ENCODE data around the gene PLTP.

The PLTP gene

GRCh38 chr20:45892049-45892825, 19.7 kb downstream of the PLTP start:
- Histone ChIP-seq H3K9me3 (ENCODE audit: control insufficient read depth, insufficient read depth, low read depth, low read length) (no peaks in the 10 kb centered on the region), H3K4me1 (ENCODE audit: control insufficient read depth, insufficient read depth, low read length) (peaks cover 3% of the 10 kb centered on the region; the same call in 1 of the 2 replicates), H3K27ac (ENCODE audit: extremely low read depth, low read depth, low read length) (no peak overlapping the region), H3K36me3 (ENCODE audit: control insufficient read depth in 2 of 2, insufficient read depth in 1 of 2, low read length in 2 of 2) (peaks cover 0 to 40% of the 10 kb centered on the region in 2 experiments; a peak in 2 of 3 replicates), H3K4me3 (ENCODE audit: low read depth, low read length) (peak overlapping the region; percentile 90)
- ChIA-PET CTCF (interaction anchor here (0.5 to 1.6 kb wide), 4 partner anchors 16 to 41 kb away, joined by 3 to 4 read pairs (median 4); no protein-coding TSS in a partner anchor), POLR2A (interaction anchor here (0.7 kb wide), 1 partner anchor 13 kb away, joined by 3 read pairs; no protein-coding TSS in a partner anchor)
- TF ChIP-seq ZNF335 (tag by site-specific recombination; conservative IDR thresholded peaks at IDR 0.05) (no peak), MEIS1 (CRISPR knock-in tag; IDR thresholded peaks at IDR 0.05; ENCODE audit: borderline replicate concordance) (no peak), ZNF394 (tag by site-specific recombination; IDR thresholded peaks at IDR 0.05; ENCODE audit: borderline replicate concordance) (no peak), GLI4 (tag by site-specific recombination; IDR thresholded peaks at IDR 0.05) (no peak), PRDM10 (tag by site-specific recombination; IDR thresholded peaks at IDR 0.05) (0 out of 2 replicates have a peak, but pooled peaks have one; percentile 55)

DNA sequence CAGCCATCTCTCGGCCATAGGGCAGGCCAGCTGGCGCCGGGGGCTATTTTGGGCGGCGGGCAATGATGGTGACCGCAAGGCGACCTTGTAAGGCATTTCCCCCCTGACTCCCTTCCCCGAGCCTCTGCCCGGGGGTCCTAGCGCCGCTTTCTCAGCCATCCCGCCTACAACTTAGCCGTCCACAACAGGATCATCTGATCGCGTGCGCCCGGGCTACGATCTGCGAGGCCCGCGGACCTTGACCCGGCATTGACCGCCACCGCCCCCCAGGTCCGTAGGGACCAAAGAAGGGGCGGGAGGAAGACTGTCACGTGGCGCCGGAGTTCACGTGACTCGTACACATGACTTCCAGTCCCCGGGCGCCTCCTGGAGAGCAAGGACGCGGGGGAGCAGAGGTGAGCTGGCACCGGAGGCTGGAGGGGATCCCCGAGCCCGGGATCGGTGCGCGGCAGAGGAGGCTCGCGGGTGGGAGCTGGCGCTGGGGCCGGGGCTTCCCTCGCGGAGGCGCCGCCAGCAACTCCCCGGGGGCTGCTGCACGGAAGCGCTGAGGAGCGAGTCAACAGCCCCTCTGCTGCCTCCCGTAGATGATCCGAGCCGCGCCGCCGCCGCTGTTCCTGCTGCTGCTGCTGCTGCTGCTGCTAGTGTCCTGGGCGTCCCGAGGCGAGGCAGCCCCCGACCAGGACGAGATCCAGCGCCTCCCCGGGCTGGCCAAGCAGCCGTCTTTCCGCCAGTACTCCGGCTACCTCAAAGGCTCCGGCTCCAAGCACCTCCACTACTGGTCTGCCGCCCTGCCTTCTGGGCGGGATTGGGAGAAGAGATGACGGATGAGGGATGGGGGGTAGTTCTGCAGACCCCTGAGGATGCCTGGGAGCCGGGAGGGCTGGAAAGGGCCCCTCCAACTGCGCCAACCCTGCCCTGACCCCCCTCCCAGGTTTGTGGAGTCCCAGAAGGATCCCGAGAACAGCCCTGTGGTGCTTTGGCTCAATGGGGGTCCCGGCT, 20.7 kb downstream of the PLTP start, which contains the start of the genes CTSA and NEURL2:
CTSA (plus strand) TSS at position 351 of the 999 bp plus-strand sequence; CDS start at position 585, 234 bp downstream.
NEURL2 (minus strand) TSS at position 224 of the 999 bp plus-strand sequence; CDS start at position 7, 217 bp downstream.
- ChIA-PET CTCF (interaction anchor here (0.5 to 1.6 kb wide), 6 partner anchors 9 to 92 kb away, joined by 3 to 7 read pairs (median 4); no protein-coding TSS in a partner anchor), POLR2A (interaction anchor here (0.8 to 2.0 kb wide), 5 partner anchors 10 to 43 kb away, joined by 3 to 16 read pairs (median 7); partner anchors contain the start of genes PCIF1 and ZSWIM1)
- Histone ChIP-seq H3K4me1 (ENCODE audit: control insufficient read depth, insufficient read depth, low read length) (peaks cover 3% of the 10 kb centered on the region; the same call in 1 of the 2 replicates), H3K27ac (ENCODE audit: extremely low read depth, low read depth, low read length) (no peak within 1 kb of the TSS; the same call in 1 of the 2 replicates), H3K4me3 (ENCODE audit: low read depth, low read length) (peak within 1 kb of the TSS; percentile 90), H3K9me3 (ENCODE audit: control insufficient read depth, insufficient read depth, low read depth, low read length) (no peaks in the 10 kb centered on the region), H3K36me3 (ENCODE audit: control insufficient read depth in 2 of 2, insufficient read depth in 1 of 2, low read length in 2 of 2) (peaks cover 0 to 43% of the 10 kb centered on the region in 2 experiments; a peak in 2 of 3 replicates)
- TF ChIP-seq, protein P1, sequence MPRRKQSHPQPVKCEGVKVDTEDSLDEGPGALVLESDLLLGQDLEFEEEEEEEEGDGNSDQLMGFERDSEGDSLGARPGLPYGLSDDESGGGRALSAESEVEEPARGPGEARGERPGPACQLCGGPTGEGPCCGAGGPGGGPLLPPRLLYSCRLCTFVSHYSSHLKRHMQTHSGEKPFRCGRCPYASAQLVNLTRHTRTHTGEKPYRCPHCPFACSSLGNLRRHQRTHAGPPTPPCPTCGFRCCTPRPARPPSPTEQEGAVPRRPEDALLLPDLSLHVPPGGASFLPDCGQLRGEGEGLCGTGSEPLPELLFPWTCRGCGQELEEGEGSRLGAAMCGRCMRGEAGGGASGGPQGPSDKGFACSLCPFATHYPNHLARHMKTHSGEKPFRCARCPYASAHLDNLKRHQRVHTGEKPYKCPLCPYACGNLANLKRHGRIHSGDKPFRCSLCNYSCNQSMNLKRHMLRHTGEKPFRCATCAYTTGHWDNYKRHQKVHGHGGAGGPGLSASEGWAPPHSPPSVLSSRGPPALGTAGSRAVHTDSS (tag by site-specific recombination; IDR thresholded peaks at IDR 0.05) = no peak
- TF ChIP-seq ZNF544 (tag by site-specific recombination; IDR thresholded peaks at IDR 0.05) = no peak
- TF ChIP-seq GLI2 (tag by site-specific recombination; IDR thresholded peaks at IDR 0.05; ENCODE audit: borderline replicate concordance, low read depth) = no peak
- no peak for TF ChIP-seq ZNF785 (tag by site-specific recombination; IDR thresholded peaks at IDR 0.05)
- TF ChIP-seq, protein P2, sequence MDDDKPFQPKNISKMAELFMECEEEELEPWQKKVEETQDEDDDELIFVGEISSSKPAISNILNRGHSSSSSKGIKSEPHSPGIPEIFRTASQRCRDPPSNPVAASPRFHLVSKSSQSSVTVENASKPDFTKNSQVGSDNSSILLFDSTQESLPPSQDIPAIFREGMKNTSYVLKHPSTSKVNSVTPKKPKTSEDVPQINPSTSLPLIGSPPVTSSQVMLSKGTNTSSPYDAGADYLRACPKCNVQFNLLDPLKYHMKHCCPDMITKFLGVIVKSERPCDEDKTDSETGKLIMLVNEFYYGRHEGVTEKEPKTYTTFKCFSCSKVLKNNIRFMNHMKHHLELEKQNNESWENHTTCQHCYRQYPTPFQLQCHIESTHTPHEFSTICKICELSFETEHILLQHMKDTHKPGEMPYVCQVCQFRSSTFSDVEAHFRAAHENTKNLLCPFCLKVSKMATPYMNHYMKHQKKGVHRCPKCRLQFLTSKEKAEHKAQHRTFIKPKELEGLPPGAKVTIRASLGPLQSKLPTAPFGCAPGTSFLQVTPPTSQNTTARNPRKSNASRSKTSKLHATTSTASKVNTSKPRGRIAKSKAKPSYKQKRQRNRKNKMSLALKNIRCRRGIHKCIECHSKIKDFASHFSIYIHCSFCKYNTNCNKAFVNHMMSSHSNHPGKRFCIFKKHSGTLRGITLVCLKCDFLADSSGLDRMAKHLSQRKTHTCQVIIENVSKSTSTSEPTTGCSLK (tag by site-specific recombination; IDR thresholded peaks at IDR 0.05) = no peak
- TF ChIP-seq ZNF792 (tag by site-specific recombination; IDR thresholded peaks at IDR 0.05) = no peak
- TF ChIP-seq, protein P3, sequence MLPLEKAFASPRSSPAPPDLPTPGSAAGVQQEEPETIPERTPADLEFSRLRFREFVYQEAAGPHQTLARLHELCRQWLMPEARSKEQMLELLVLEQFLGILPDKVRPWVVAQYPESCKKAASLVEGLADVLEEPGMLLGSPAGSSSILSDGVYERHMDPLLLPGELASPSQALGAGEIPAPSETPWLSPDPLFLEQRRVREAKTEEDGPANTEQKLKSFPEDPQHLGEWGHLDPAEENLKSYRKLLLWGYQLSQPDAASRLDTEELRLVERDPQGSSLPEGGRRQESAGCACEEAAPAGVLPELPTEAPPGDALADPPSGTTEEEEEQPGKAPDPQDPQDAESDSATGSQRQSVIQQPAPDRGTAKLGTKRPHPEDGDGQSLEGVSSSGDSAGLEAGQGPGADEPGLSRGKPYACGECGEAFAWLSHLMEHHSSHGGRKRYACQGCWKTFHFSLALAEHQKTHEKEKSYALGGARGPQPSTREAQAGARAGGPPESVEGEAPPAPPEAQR (tag by site-specific recombination; IDR thresholded peaks at IDR 0.05) = no peak
- no peak for TF ChIP-seq ZNF555 (tag by site-specific recombination; conservative IDR thresholded peaks at IDR 0.05)
- TF ChIP-seq ZNF585B (tag by site-specific recombination; IDR thresholded peaks at IDR 0.05) = no peak
- TF ChIP-seq ZIC2 (tag by site-specific recombination; IDR thresholded peaks at IDR 0.05) = peak; percentile 90
- TF ChIP-seq, protein P4, sequence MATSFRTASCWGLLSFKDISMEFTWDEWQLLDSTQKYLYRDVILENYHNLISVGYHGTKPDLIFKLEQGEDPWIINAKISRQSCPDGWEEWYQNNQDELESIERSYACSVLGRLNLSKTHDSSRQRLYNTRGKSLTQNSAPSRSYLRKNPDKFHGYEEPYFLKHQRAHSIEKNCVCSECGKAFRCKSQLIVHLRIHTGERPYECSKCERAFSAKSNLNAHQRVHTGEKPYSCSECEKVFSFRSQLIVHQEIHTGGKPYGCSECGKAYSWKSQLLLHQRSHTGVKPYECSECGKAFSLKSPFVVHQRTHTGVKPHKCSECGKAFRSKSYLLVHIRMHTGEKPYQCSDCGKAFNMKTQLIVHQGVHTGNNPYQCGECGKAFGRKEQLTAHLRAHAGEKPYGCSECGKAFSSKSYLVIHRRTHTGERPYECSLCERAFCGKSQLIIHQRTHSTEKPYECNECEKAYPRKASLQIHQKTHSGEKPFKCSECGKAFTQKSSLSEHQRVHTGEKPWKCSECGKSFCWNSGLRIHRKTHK (tag by site-specific recombination; IDR thresholded peaks at IDR 0.05) = no peak
- TF ChIP-seq ZNF248 (tag by site-specific recombination; IDR thresholded peaks at IDR 0.05) = no peak
- no peak for TF ChIP-seq ZNF777 (tag by site-specific recombination; IDR thresholded peaks at IDR 0.05; ENCODE audit: borderline replicate concordance)
- no peak for TF ChIP-seq FEZF1 (tag by site-specific recombination; IDR thresholded peaks at IDR 0.05)
